OCI-M2 (cell line): Measurements from ENCODE around the gene KDM4B.
A peak's percentile ranks its signal among the peaks of the same experiment; 100 is the strongest.

Experiments used
- DNase-seq: peaks from one replicate; lab custom pipeline; 2025; ENCODE audit not compliant: unreplicated experiment; lab: John Stamatoyannopoulos, UW

The KDM4B gene

DNA sequence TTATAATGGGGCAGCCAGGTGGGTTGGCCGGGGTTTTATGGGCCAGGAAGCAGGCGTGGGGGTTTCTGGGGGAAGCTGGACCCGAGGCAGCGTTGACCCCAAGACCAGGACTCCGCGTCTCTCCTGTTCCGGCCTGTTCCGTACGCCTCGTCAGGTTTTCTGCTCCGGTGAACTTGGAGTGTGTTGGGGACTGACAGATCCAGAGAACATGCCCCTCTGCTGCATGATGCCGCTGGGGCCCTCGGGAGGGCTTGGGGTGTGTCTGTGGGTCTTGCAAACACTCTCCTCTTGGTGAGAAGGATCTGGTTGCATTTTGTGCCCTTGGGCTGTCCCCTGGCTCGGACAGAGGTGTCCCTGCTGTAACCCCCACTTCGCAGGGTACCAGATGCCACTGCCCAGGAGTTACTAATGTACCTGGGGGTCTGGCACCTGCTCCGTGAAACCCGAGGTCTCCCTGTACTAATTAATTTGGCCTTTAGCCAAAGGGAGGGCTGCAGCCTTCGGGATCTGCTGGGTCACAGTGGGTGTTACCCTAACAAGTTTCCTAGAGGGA is 15.6 kb downstream of the KDM4B start:
- DNase-seq = no peak

DNA sequence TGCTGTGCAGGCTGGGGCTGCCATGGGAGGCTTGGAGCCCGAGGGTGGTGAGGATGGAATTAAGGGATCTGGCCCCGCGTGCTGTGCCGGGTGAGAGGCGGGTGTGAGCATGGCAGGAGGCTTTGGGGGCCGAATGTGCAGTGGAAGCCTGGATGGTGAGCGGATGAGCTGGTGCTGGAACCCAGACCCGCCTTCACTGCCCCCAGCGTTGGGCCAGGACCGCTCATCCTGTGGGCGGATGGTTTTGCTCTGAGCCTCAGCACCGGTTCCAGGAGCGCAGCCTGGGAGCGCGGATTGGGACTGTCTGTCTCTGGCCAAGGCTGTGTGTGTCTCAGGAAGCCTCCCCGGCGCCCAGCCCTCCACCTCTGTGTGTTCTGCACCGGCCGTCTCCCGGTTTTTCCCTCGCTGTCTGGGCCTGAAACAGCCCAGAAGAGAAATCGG is 16.7 kb downstream of the KDM4B start:
- no peak for DNase-seq

GRCh38 chr19:4986056-4986455 is 17.1 kb downstream of the KDM4B start:
- DNase-seq = no peak

- DNase-seq = no peak
Observed at GRCh38 chr19:4986471-4986891, 17.6 kb downstream of the KDM4B start.

DNA sequence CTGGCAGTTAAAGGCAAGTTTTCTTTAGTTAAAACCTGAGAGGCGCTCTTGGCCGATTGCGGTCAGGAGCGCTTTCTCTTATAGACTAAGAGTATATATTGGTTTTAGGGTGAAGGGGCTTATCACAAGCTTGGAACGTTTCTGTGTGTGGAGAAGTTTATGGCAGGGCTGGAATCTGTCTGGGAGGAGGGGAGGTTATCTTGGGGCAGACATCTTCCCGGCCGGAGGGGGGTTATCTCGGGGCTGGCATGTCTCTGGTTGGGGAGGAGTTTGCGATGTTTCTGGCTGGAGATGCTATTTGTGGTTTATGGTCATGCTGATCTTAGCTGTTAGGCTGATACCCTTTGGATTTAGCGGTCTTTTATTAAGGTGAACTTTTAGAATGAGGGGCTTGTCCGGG is 18.3 kb downstream of the KDM4B start:
- DNase-seq = peak; percentile 13

DNA sequence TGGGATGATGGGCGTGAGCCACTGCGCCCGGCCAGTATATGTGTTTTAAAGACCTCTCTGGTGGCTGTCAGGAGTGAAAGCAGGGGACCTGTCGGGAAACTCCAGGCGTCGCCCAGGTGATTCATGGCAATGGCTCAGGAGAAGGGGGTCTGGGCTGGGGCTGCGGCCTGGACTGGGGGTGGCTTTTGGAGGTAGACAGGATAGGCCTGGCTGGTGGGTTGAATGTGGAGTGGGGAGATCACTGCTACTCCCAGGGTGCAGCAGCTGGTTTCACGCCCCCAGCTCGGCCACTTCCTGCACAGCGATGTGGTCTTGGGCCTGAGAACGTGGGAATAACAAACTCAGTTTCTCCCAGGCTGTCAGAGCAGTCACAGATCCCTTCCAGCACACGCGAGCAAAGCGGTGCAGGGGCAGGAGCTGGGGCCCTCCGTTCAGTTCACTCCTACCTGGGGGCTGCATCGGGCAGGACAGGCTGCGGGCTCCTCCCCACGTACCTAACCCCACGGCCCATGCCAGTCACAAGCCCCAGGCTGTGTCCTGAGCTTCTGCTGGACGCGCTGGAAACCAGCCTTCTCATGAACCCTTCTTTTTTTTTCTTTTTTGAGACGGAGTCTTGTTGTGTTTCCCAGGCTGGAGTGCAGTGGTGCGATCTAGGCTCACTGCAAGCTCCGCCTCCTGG is 18.9 kb downstream of the KDM4B start:
- no peak for DNase-seq

- no peak for DNase-seq
Observed at GRCh38 chr19:4988770-4989251, 19.9 kb downstream of the KDM4B start.

DNA sequence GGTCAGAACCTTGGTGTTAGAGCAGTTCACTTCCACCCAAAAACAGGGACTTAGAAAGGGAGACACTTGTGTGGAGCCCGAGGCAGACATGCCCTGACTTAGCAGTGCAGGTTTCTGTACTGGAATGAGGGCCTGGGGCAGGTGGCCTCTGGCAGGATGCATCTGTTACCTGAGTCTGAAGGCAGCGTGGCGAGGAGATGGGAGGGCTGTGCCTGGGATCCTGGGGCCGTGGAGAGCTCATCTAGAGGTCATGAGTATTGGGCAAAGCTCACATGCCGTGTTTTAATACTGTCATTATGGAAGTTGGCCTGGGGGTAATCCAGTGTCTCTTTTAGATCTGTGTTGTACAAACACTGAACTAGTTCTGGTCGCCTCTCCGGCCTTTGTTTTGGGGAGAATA is 21.4 kb downstream of the KDM4B start:
- no peak for DNase-seq

GRCh38 chr19:4991538-4991937 is 22.6 kb downstream of the KDM4B start:
- DNase-seq = no peak

- no peak for DNase-seq
Observed at GRCh38 chr19:4991996-4992698, 23.2 kb downstream of the KDM4B start.

DNA sequence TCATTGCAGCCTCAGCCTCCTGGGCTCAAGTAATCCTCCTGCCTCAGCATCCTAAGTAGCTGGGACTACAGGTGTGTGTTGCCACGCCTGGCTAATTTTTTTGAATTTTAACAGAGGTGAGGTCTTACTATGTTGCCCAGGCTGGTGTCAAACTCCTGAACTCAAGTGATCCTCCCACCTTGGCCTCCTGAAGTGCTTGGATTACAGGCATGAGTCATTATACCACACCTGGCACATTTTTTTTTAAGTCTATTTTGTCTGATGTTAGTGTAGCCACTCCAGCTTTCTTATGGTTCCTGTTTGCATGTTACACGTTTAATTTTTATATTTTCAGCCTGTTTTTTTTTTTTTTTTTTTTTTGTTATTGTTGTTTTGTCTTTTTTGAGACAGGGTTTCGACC is 24.8 kb downstream of the KDM4B start:
- DNase-seq = no peak

DNA sequence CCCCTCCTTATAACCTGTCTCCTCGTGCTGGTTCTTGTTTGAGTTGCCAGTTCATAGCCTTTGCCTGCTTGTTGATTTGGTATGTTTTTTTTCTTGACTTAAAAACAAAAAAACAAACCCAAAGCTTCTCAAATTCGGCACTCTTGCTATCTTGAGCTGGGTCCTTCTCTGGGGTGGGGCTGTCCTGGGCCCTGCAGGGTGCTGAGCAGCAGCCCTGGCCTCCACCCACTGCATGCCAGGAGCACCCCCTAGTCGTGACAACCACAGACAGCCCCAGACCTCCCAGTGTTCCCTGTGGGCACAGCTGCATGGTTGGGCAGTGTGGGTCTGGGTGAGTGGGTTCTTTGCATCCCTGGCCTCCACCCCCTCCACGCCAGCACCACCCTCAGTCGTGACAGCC is 27.8 kb downstream of the KDM4B start:
- DNase-seq = no peak

DNA sequence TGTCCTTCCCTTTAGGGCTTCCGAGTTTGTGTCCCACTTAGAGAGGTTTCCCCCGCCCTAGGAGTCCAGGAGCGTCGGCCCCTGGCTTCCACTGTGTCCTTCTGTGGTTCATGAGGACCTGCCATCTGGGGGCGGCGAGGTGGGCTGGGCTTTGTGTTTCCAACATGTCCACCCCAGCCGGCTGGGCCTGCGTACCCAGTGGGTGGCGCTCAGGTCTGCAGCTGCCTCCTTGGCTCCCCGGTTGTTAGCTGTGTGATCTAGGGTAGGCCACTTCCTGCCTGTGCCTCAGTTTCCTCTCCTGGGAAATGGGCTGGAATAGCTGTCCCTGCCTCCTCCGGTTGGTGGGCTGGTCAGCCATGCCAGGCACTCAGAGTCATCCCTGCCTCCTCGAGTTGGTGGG is 28.4 kb downstream of the KDM4B start:
- no peak for DNase-seq

- DNase-seq = no peak
Observed at GRCh38 chr19:5000120-5000611, 31.3 kb downstream of the KDM4B start.

- no peak for DNase-seq
Observed at GRCh38 chr19:5001615-5002014, 32.7 kb downstream of the KDM4B start.

DNA sequence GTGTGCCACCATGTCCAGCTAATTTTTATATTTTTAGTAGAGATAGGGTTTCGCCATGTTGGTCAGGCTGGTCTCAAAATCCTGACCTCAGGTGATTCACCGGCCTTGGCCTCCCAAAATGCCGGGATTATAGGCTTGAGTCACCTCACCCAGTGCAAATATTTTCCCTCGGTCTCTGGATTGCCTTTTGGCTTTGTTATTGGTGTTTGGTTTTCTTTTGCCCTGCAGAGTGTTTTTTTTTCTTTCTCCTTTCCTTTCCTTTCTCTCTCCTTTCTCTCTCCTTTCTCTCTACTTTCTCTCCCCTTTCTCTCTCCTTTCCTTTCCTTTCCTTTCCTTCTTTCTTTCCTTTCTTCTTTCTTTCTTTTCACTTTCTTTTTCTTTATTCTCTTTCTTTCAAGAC is 33.2 kb downstream of the KDM4B start:
- DNase-seq = no peak

DNA sequence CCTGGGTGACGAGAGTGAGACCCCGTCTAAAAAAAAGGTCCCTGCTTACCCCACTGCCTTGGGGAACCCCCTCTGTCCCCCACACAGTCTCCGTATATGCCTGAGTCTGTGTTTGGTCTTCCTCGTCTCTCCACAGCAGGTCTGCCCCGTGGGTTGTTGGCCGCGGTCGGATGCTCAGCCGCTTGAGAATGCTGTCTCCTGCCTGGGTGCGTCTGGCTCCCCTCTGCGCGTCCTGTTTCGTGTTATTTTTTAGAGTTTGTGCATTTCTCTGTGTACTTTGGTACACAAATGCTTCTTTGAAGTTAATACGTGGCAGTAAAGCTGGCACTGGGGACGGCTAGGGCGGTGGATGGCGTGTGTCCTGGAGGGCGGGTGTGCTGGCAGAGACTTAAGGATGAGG is 34.9 kb downstream of the KDM4B start:
- DNase-seq = no peak

- DNase-seq = no peak
Observed at GRCh38 chr19:5005096-5005495, 36.2 kb downstream of the KDM4B start.

DNA sequence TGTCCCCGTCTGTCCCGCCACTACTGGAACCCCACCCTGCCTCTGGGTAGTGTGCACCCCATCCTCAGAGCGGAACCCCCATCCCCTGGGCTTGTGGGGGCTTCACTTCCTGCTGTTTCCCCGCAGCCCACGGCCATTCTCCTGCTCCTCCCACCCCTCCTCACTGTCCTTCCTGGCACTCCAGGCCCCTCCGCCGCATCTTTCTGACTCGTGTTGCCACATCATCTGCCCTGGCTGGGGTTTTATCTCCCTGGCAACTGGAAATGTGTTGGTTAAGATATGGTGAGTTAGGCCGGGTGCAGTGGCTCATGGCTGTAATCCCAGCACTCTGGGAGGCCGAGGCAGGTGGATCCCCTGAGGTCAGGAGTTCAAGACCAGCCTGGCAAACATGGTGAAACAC is 37.3 kb downstream of the KDM4B start:
- no peak for DNase-seq

DNA sequence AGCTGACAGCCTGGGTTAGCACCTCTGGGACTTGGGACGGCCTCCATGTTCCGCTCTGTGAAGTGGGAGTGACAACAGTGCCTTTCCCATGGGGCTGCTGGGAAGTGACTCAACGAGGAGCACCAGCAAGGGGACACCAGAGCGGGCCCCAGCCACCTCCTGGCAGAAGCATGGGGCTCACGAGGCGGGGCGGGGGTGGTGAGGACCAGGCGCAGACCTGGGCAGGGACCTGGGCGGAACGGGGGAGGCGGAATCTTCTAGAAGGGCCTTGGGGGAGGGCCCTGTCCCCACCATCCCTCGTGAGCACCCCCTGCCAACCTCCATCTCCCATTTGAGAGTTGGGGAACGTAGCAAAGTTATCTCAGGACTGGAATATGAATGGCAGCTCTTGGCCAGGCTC is 37.9 kb downstream of the KDM4B start:
- DNase-seq = no peak

DNA sequence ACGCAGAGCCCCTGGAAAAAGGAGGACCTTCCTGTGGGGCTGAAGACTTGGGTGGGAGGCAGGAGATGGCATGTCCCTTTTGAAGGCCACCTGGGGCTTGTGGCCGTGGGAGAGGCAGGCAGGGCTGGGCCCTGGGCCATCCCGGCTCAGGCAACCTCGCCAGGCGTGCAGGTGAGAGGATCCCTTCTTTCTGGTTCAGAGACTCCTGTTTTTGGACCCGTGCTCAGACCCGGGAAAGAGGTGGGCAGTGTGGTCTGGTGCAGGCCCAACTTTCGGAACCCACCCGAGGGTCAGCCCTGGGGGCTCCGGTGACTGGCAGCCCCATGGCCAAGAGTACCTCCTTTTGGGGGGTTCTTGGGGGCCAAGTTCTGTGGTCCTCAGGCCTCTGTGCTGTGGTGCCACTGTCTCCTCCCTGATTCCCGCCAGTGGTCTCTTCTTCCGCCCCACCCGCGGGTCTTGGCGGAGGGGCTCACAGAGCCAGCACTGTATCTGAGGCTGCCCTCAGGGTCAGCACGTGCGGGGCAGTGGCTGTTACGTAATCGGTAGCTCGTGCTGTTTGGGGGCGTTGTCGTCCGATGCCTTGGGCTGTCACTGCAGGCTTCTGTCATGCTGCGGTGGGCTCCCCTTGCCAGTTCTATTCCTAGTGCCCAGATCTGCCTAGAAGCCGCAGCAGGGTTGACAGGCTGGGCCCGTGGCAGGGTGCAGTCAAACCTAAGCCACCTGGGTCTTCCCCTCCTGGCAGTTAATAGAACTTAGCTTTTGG is 42.7 kb downstream of the KDM4B start:
- no peak for DNase-seq
